Right atrium auricular region (tissue), 2 donors: ENCODE measurements around the gene CHTF18. TPM values are rescaled to one million over a fixed set of nuclear protein-coding genes. Genes with fewer than 3 reads are reported as not detected.

ENCODE experiments used
- DNase-seq: peaks from one replicate; pipeline ENCODE4 v3.0.0-alpha.2; 2019; ENCODE audit warnings: low spot score
- H3K27ac ChIP-seq, 2 donors: fragments of 200-600 bp; sonication (generic); 1 replicate in 1 of 2; 2 replicates in 1 of 2; pipeline ENCODE4 v1.5.1; 2016 to 2019
- H3K27me3 ChIP-seq, 2 donors: fragments of 200-600 bp; sonication (generic); one replicate each; pipeline versions ENCODE4 v1.5.1 to v1.6.0; 2017 to 2019
- H3K36me3 ChIP-seq: fragments of 200-600 bp; sonication (generic); one replicate; pipeline ENCODE4 v1.5.1; 2016
- H3K4me1 ChIP-seq, 2 donors: fragments of 200-600 bp; sonication (generic); one replicate each; pipeline versions ENCODE4 v1.5.1 to v1.6.0; 2017 to 2019
- H3K4me3 ChIP-seq, 2 donors: fragments of 200-600 bp; sonication (generic); 1 replicate in 1 of 2; 2 replicates in 1 of 2; pipeline ENCODE4 v1.5.1; 2017 to 2019; ENCODE audit warnings: mild to moderate bottlenecking in 1 of 2, moderate library complexity in 1 of 2
- H3K9me3 ChIP-seq, 2 donors: fragments of 200-600 bp; sonication (generic); one replicate each; pipeline ENCODE4 v1.5.1; 2019
- total RNA-seq, 2 donors: library from RNA; depleted of rRNA; stranded (reverse); fragments of >200 nt; gene quantifications; one replicate each; pipeline ENCODE4 v1.1.0, GENCODE V29; 2016
- TF ChIP-seq, protein P1 (sequence below), 2 donors: fragments of 200-600 bp; sonication (generic); IDR thresholded peaks; one replicate each; pipeline ENCODE4 v1.5.1; 2019; ENCODE audit warnings: antibody characterized with exemption in 2 of 2

Gene CHTF18
- total RNA-seq, 2 donors from 2014 or later, result 1.8 to 2.3 TPM

GRCh38 chr16:838741-839140 is 50.3 kb downstream of the CHTF18 start:
- Histone ChIP-seq H3K9me3 (peaks cover 3 to 28% of the 10 kb centered on the region in 2 donors), H3K27me3 (no peaks in the 10 kb centered on the region), H3K27ac (no peak overlapping the region), H3K4me1 (no peaks in the 10 kb centered on the region), H3K4me3 (no peak overlapping the region), H3K36me3 (no peaks in the 10 kb centered on the region)
- TF ChIP-seq, protein P1, sequence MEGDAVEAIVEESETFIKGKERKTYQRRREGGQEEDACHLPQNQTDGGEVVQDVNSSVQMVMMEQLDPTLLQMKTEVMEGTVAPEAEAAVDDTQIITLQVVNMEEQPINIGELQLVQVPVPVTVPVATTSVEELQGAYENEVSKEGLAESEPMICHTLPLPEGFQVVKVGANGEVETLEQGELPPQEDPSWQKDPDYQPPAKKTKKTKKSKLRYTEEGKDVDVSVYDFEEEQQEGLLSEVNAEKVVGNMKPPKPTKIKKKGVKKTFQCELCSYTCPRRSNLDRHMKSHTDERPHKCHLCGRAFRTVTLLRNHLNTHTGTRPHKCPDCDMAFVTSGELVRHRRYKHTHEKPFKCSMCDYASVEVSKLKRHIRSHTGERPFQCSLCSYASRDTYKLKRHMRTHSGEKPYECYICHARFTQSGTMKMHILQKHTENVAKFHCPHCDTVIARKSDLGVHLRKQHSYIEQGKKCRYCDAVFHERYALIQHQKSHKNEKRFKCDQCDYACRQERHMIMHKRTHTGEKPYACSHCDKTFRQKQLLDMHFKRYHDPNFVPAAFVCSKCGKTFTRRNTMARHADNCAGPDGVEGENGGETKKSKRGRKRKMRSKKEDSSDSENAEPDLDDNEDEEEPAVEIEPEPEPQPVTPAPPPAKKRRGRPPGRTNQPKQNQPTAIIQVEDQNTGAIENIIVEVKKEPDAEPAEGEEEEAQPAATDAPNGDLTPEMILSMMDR (IDR thresholded peaks at IDR 0.05), result no peak
- no peak for DNase-seq

- DNase-seq, result no peak
- H3K9me3 ChIP-seq, result peaks cover 3 to 21% of the 10 kb centered on the region in 2 donors
Measured at GRCh38 chr16:839643-840408, 51.4 kb downstream of the CHTF18 start.

GRCh38 chr16:840561-841454 is 52.4 kb downstream of the CHTF18 start:
- Histone ChIP-seq H3K4me3 (no peak overlapping the region), H3K9me3 (peaks cover 2 to 14% of the 10 kb centered on the region in 2 donors), H3K36me3 (no peaks in the 10 kb centered on the region), H3K27me3 (no peaks in the 10 kb centered on the region), H3K27ac (no peak overlapping the region), H3K4me1 (no peaks in the 10 kb centered on the region)
- TF ChIP-seq, protein P1 (IDR thresholded peaks at IDR 0.05), result no peak
- DNase-seq, result no peak

More at GRCh38 chr16:839643-840408, 51.4 kb downstream of the CHTF18 start:
- Histone ChIP-seq H3K4me3 (no peak overlapping the region), H3K27ac (no peak overlapping the region), H3K4me1 (no peaks in the 10 kb centered on the region), H3K27me3 (no peaks in the 10 kb centered on the region), H3K36me3 (no peaks in the 10 kb centered on the region)
- TF ChIP-seq, protein P1 (IDR thresholded peaks at IDR 0.05), result no peak

DNA sequence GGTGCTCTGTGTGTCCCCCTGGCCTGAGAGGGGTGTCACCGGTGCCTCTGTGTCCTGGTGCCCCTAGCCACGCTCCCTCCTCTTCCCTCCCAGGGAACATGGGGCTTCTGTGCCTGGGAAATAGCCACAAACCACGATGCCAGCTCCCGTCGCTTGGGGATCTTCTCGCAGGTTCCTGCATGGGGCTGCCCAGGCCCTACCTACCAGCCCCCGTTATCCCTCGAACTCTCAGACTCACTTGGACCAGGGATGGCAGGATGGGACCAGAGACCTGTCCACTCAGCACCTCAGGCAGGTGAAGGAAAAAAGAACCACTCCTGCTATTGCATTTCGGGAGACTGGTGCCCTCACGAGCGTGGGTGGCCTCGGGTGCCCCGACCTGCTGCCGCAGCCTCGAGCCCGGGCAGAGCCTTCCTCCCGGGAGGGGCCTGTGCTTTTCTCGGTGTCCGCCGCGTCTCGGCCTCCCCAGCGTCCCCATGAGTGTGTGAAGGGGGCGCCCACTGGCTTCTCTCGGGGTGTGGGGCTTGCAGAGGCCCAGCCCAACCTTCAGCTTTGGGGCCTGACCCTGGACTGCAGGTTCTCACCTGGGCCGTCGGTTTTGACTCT is 53.1 kb downstream of the CHTF18 start:
- TF ChIP-seq, protein P1 (IDR thresholded peaks at IDR 0.05), result no peak
- H3K36me3 ChIP-seq, result no peaks in the 10 kb centered on the region
- no peak overlapping the region for H3K27ac ChIP-seq
- H3K4me3 ChIP-seq, result no peak overlapping the region
- H3K27me3 ChIP-seq, result no peaks in the 10 kb centered on the region
- H3K4me1 ChIP-seq, result no peaks in the 10 kb centered on the region
- no peak for DNase-seq
- peaks cover 0 to 7% of the 10 kb centered on the region in 2 donors for H3K9me3 ChIP-seq

DNA sequence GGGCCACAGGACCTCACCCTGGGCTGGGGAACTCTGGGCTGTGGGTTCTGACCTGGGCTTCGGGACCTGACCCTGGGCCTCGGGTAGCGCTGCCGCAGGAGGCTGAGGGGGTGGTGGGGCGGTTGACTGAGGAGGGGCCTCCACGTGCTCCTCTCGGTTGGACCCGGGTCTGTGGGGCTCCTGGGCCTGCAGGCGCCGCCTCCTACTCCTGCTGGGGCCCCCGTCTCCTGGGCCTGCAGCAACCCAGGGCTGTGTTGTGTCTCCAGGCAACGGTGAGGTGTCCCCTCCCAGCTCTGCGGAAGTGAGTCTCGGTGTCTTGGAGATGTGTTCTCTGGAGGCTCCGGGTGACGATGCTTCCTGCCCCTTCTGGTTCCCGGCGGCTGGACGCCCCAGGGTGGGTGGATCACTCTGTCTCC is 53.6 kb downstream of the CHTF18 start:
- DNase-seq, result no peak
- peaks cover 0 to 2% of the 10 kb centered on the region in 2 donors for H3K9me3 ChIP-seq
- no peaks in the 10 kb centered on the region for H3K36me3 ChIP-seq
- TF ChIP-seq, protein P1 (IDR thresholded peaks at IDR 0.05), result no peak
- H3K4me1 ChIP-seq, result no peaks in the 10 kb centered on the region
- H3K4me3 ChIP-seq, result no peak overlapping the region
- no peak overlapping the region for H3K27ac ChIP-seq
- H3K27me3 ChIP-seq, result no peaks in the 10 kb centered on the region
